ENCODE results near the gene ALDOB. TPM values are rescaled to one million over a fixed set of nuclear protein-coding genes. Genes with fewer than 3 reads are reported as not detected.

The ALDOB gene
- polyA plus RNA-seq (2013, experiment 1 of 2) = not detected
- not detected for polyA plus RNA-seq (2013, experiment 2 of 2)

- Histone ChIP-seq H2BK5ac (ENCODE audit: low read length) (no peak within 1 kb of the TSS), H2BK12ac (ENCODE audit: low read length) (no peak within 1 kb of the TSS), H3K9me3 (replicated peaks in 1 of 2; ENCODE audit: control insufficient read depth in 2 of 2, insufficient read depth in 1 of 2, low read depth in 1 of 2, low read length in 2 of 2) (no peaks in the 10 kb centered on the region), H4K8ac (ENCODE audit: low read depth, low read length) (no peak within 1 kb of the TSS), H3K14ac (ENCODE audit: low read length) (no peak within 1 kb of the TSS), H2AFZ (ENCODE audit: low read length) (no peak within 1 kb of the TSS), H3K9ac (ENCODE audit: low read depth, low read length, poor library complexity) (no peak within 1 kb of the TSS), H3K27me3 (ENCODE audit: control insufficient read depth in 3 of 3, insufficient read depth in 3 of 3, low read depth in 1 of 3, low read length in 3 of 3) (peaks cover 0 to 19% (median 0%) of the 10 kb centered on the region in 3 experiments), H2BK15ac (ENCODE audit: low read length) (no peak within 1 kb of the TSS), H3K4me1 (ENCODE audit: control insufficient read depth in 2 of 2, insufficient read depth in 1 of 2, low read depth in 1 of 2, low read length in 2 of 2) (no peaks in the 10 kb centered on the region), H3K23ac (ENCODE audit: low read depth, low read length, poor library complexity) (no peak within 1 kb of the TSS), H4K91ac (ENCODE audit: low read depth, low read length, poor library complexity) (no peak within 1 kb of the TSS), H3K4ac (ENCODE audit: low read length) (no peak within 1 kb of the TSS), H3K27ac (replicated peaks; ENCODE audit: low read length) (no peak within 1 kb of the TSS), H2BK120ac (ENCODE audit: low read depth, low read length) (no peak within 1 kb of the TSS), H3K4me3 (ENCODE audit: low read length in 2 of 2) (no peak within 1 kb of the TSS), H3K4me2 (ENCODE audit: insufficient read depth, low read length, poor library complexity, severe bottlenecking) (no peak within 1 kb of the TSS), H3K18ac (ENCODE audit: low read length) (no peak within 1 kb of the TSS), H3K36me3 (replicated peaks in 1 of 2; ENCODE audit: control insufficient read depth in 2 of 2, insufficient read depth in 2 of 2, low read length in 2 of 2) (no peaks in the 10 kb centered on the region), H2AK5ac (ENCODE audit: low read depth, low read length) (no peak within 1 kb of the TSS), H3K79me1 (ENCODE audit: low read depth, low read length) (no peaks in the 10 kb centered on the region)
- no CpG with 5 or more reads among the region's 2 CpGs for WGBS, 2 donors (ENCODE audit: extremely low coverage in 2 of 2, insufficient read length in 2 of 2, insufficient replicate concordance in 1 of 2)
- DNase-seq (ENCODE audit: low spot score) = no peak
These were observed at the start of gene ALDOB for GRCh38 chr9:101435601-101436079. Gene ALDOB (minus strand): TSS chr9:101435774. CDS start chr9:101430887, 4,887 bp downstream.

DNA sequence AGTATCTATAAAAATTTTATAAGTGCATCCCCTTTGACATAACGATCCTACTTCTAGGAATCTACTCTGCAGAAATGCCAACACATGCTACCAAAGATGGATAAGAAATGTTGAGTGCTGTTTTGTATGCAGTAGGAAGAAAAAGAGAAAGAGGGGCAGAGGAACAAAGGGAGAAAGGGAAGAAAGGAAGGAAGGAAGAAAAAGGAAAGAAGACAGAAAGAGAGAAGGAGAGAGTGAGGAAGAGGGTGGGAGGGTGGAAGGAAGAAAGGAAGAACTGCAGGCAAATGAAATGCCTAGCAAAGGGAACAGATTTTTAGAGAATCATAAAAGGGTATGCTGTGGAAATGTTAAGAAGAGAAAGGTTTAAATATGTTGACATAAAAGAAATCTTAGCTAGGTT is 48.5 kb upstream of the ALDOB start:
- Histone ChIP-seq H2AK5ac (ENCODE audit: low read depth, low read length) (no peak overlapping the region), H3K27me3 (ENCODE audit: control insufficient read depth in 3 of 3, insufficient read depth in 3 of 3, low read depth in 1 of 3, low read length in 3 of 3) (peaks cover 0 to 5% (median 0%) of the 10 kb centered on the region in 3 experiments), H4K91ac (ENCODE audit: low read depth, low read length, poor library complexity) (no peak overlapping the region), H3K18ac (ENCODE audit: low read length) (no peak overlapping the region), H2BK5ac (ENCODE audit: low read length) (no peak overlapping the region), H2BK12ac (ENCODE audit: low read length) (no peak overlapping the region), H3K4me1 (ENCODE audit: control insufficient read depth in 2 of 2, insufficient read depth in 1 of 2, low read depth in 1 of 2, low read length in 2 of 2) (peaks cover 0 to 3% of the 10 kb centered on the region in 2 donors), H2AFZ (ENCODE audit: low read length) (no peak overlapping the region), H3K14ac (ENCODE audit: low read length) (no peak overlapping the region), H3K36me3 (replicated peaks in 1 of 2; ENCODE audit: control insufficient read depth in 2 of 2, insufficient read depth in 2 of 2, low read length in 2 of 2) (no peaks in the 10 kb centered on the region), H3K27ac (replicated peaks; ENCODE audit: low read length) (no peak overlapping the region), H3K4ac (ENCODE audit: low read length) (no peak overlapping the region), H3K4me3 (ENCODE audit: low read length in 2 of 2) (no peak overlapping the region), H3K23ac (ENCODE audit: low read depth, low read length, poor library complexity) (no peak overlapping the region), H3K4me2 (ENCODE audit: insufficient read depth, low read length, poor library complexity, severe bottlenecking) (no peak overlapping the region), H3K9ac (ENCODE audit: low read depth, low read length, poor library complexity) (no peak overlapping the region), H2BK120ac (ENCODE audit: low read depth, low read length) (no peak overlapping the region), H3K79me1 (ENCODE audit: low read depth, low read length) (peaks cover 4% of the 10 kb centered on the region), H2BK15ac (ENCODE audit: low read length) (no peak overlapping the region), H3K9me3 (replicated peaks in 1 of 2; ENCODE audit: control insufficient read depth in 2 of 2, insufficient read depth in 1 of 2, low read depth in 1 of 2, low read length in 2 of 2) (no peaks in the 10 kb centered on the region), H4K8ac (ENCODE audit: low read depth, low read length) (no peak overlapping the region)
- no peak for DNase-seq (ENCODE audit: low spot score)
- no CpG with 5 or more reads among the region's 1 CpG for WGBS, 2 donors (ENCODE audit: extremely low coverage in 2 of 2, insufficient read length in 2 of 2, insufficient replicate concordance in 1 of 2)

- Histone ChIP-seq H2BK12ac (ENCODE audit: low read length) (no peak overlapping the region), H4K8ac (ENCODE audit: low read depth, low read length) (no peak overlapping the region), H3K27ac (replicated peaks; ENCODE audit: low read length) (no peak overlapping the region), H3K4ac (ENCODE audit: low read length) (no peak overlapping the region), H3K4me1 (ENCODE audit: control insufficient read depth in 2 of 2, insufficient read depth in 1 of 2, low read depth in 1 of 2, low read length in 2 of 2) (peaks cover 0 to 3% of the 10 kb centered on the region in 2 donors), H3K79me1 (ENCODE audit: low read depth, low read length) (peaks cover 6% of the 10 kb centered on the region), H3K14ac (ENCODE audit: low read length) (no peak overlapping the region), H2BK120ac (ENCODE audit: low read depth, low read length) (no peak overlapping the region), H3K9ac (ENCODE audit: low read depth, low read length, poor library complexity) (no peak overlapping the region), H2AK5ac (ENCODE audit: low read depth, low read length) (no peak overlapping the region), H3K4me2 (ENCODE audit: insufficient read depth, low read length, poor library complexity, severe bottlenecking) (no peak overlapping the region), H3K18ac (ENCODE audit: low read length) (no peak overlapping the region), H4K91ac (ENCODE audit: low read depth, low read length, poor library complexity) (no peak overlapping the region), H3K36me3 (replicated peaks in 1 of 2; ENCODE audit: control insufficient read depth in 2 of 2, insufficient read depth in 2 of 2, low read length in 2 of 2) (peaks cover 4% of the 10 kb centered on the region in 2 donors), H2AFZ (ENCODE audit: low read length) (no peak overlapping the region), H3K9me3 (replicated peaks in 1 of 2; ENCODE audit: control insufficient read depth in 2 of 2, insufficient read depth in 1 of 2, low read depth in 1 of 2, low read length in 2 of 2) (no peaks in the 10 kb centered on the region), H3K27me3 (ENCODE audit: control insufficient read depth in 3 of 3, insufficient read depth in 3 of 3, low read depth in 1 of 3, low read length in 3 of 3) (peaks cover 0 to 5% (median 0%) of the 10 kb centered on the region in 3 experiments), H3K23ac (ENCODE audit: low read depth, low read length, poor library complexity) (no peak overlapping the region), H2BK15ac (ENCODE audit: low read length) (no peak overlapping the region), H3K4me3 (ENCODE audit: low read length in 2 of 2) (no peak overlapping the region), H2BK5ac (ENCODE audit: low read length) (no peak overlapping the region)
- DNase-seq (ENCODE audit: low spot score) = no peak
- WGBS, 2 donors (ENCODE audit: extremely low coverage in 2 of 2, insufficient read length in 2 of 2, insufficient replicate concordance in 1 of 2) = no CpG with 5 or more reads among the region's 1 CpG
These were observed 45.7 kb upstream of the ALDOB start for GRCh38 chr9:101481261-101481660.

GRCh38 chr9:101480386-101480785 is 44.8 kb upstream of the ALDOB start:
- H3K9ac ChIP-seq (ENCODE audit: low read depth, low read length, poor library complexity) = no peak overlapping the region
- no peak overlapping the region for H3K4me3 ChIP-seq (ENCODE audit: low read length in 2 of 2)
- H2BK12ac ChIP-seq (ENCODE audit: low read length) = no peak overlapping the region
- H4K91ac ChIP-seq (ENCODE audit: low read depth, low read length, poor library complexity) = no peak overlapping the region
- H3K79me1 ChIP-seq (ENCODE audit: low read depth, low read length) = peaks cover 5% of the 10 kb centered on the region
- H4K8ac ChIP-seq (ENCODE audit: low read depth, low read length) = no peak overlapping the region
- H2BK15ac ChIP-seq (ENCODE audit: low read length) = no peak overlapping the region
- H3K14ac ChIP-seq (ENCODE audit: low read length) = no peak overlapping the region
- DNase-seq (ENCODE audit: low spot score) = no peak
- no peak overlapping the region for H3K4me2 ChIP-seq (ENCODE audit: insufficient read depth, low read length, poor library complexity, severe bottlenecking)
- H3K27me3 ChIP-seq (ENCODE audit: control insufficient read depth in 3 of 3, insufficient read depth in 3 of 3, low read depth in 1 of 3, low read length in 3 of 3) = no peaks in the 10 kb centered on the region
- no peak overlapping the region for H2AK5ac ChIP-seq (ENCODE audit: low read depth, low read length)
- H3K23ac ChIP-seq (ENCODE audit: low read depth, low read length, poor library complexity) = no peak overlapping the region
- peaks cover 11 to 13% of the 10 kb centered on the region in 2 donors for H3K36me3 ChIP-seq (replicated peaks in 1 of 2; ENCODE audit: control insufficient read depth in 2 of 2, insufficient read depth in 2 of 2, low read length in 2 of 2)
- H3K9me3 ChIP-seq (replicated peaks in 1 of 2; ENCODE audit: control insufficient read depth in 2 of 2, insufficient read depth in 1 of 2, low read depth in 1 of 2, low read length in 2 of 2) = no peaks in the 10 kb centered on the region
- H3K4me1 ChIP-seq (ENCODE audit: control insufficient read depth in 2 of 2, insufficient read depth in 1 of 2, low read depth in 1 of 2, low read length in 2 of 2) = no peaks in the 10 kb centered on the region
- H3K27ac ChIP-seq (replicated peaks; ENCODE audit: low read length) = no peak overlapping the region
- no peak overlapping the region for H2BK120ac ChIP-seq (ENCODE audit: low read depth, low read length)
- H3K18ac ChIP-seq (ENCODE audit: low read length) = no peak overlapping the region
- H2AFZ ChIP-seq (ENCODE audit: low read length) = no peak overlapping the region
- H2BK5ac ChIP-seq (ENCODE audit: low read length) = no peak overlapping the region
- no peak overlapping the region for H3K4ac ChIP-seq (ENCODE audit: low read length)
